Endothelial cell of umbilical vein (primary cell): ENCODE measurements around the gene SMIM10L1. TPM values are rescaled to one million over a fixed set of nuclear protein-coding genes. Genes with fewer than 3 reads are reported as not detected.

Experiments used
- BruUV-seq: library from RNA; stranded (reverse); fragments of 400-500 nt; replicated peaks from 2 replicates; lab custom pipeline; 2021; lab: Mats Ljungman, UMichigan
- CTCF ChIA-PET: fragments of 300-600, 350-600 bp; sonication (Branson Sonifier 250); formaldehyde crosslinking; loops from one replicate; lab custom pipeline; 2021; ENCODE audit warnings: antibody characterized with exemption, inconsistent platforms; lab: Charles Lee
- POLR2A ChIA-PET: fragments of 300-600, 350-600 bp; sonication (Branson Sonifier 250); formaldehyde crosslinking; loops from one replicate; lab custom pipeline; 2021; ENCODE audit warnings: antibody characterized with exemption, inconsistent platforms; lab: Charles Lee
- DNase-seq: peaks from one replicate; pipeline ENCODE4 v3.0.0-alpha.2; 2011; ENCODE audit warnings: low read depth, low spot score
- FAIRE-seq: peaks from 2 replicates; lab custom pipeline; 2011; peaks lifted over from hg19 to GRCh38; lab: Jason Lieb, UNC
- H2AFZ ChIP-seq: 2 replicates; pipeline ENCODE4 v1.6.0; 2012; ENCODE audit warnings: low read depth, low read length, control low read depth, inconsistent platforms
- H3K27ac ChIP-seq: 2 replicates; pipeline ENCODE4 v1.5.1; 2011; ENCODE audit warnings: low read depth, mild to moderate bottlenecking, control low read depth, low read length, moderate library complexity; ENCODE audit not compliant: insufficient read depth
- H3K27me3 ChIP-seq, 2 experiments: 2 replicates each; pipeline versions ENCODE4 v1.6.0 to v1.6.1; 2011; ENCODE audit warnings: low read length in 2 of 2, mixed read lengths in 1 of 2; ENCODE audit not compliant: control insufficient read depth in 2 of 2, insufficient read depth in 2 of 2
- H3K36me3 ChIP-seq, 2 experiments: 2 replicates in 1 of 2; 3 replicates in 1 of 2; pipeline ENCODE4 v1.5.1; 2011; ENCODE audit warnings: low read length in 2 of 2, mild to moderate bottlenecking in 1 of 2, moderate library complexity in 1 of 2; ENCODE audit not compliant: control insufficient read depth in 2 of 2, insufficient read depth in 2 of 2; ENCODE audit errors: extremely low read depth in 1 of 2
- H3K4me1 ChIP-seq: 3 replicates; pipeline ENCODE4 v1.5.1; 2011; ENCODE audit warnings: mild to moderate bottlenecking, low read length; ENCODE audit not compliant: control insufficient read depth, insufficient read depth; ENCODE audit errors: extremely low read depth
- H3K4me2 ChIP-seq: 2 replicates; pipeline ENCODE4 v1.6.1; 2011; ENCODE audit warnings: low read length, control low read depth, mixed read lengths; ENCODE audit not compliant: insufficient read depth
- H3K4me3 ChIP-seq, 3 experiments: fragments of 200-600 bp in 1 of 3; sonication (generic), shearing (Covaris generic) in 1 of 3; replicated peaks in 1 of 3; 2 replicates each; pipeline ENCODE4 v1.5.1; 2011 to 2016; ENCODE audit warnings: control low read depth in 3 of 3, low read length in 3 of 3, mild to moderate bottlenecking in 2 of 3, inconsistent platforms in 1 of 3, low read depth in 1 of 3, moderate library complexity in 1 of 3; ENCODE audit not compliant: insufficient read depth in 1 of 3
- H3K79me2 ChIP-seq: 2 replicates; pipeline ENCODE4 v1.6.0; 2012; ENCODE audit warnings: low read length, inconsistent platforms; ENCODE audit not compliant: control insufficient read depth, insufficient read depth
- H3K9ac ChIP-seq: replicated peaks from 2 replicates; pipeline ENCODE3; 2011; ENCODE audit warnings: low read length, control low read depth; ENCODE audit not compliant: insufficient read depth; ENCODE audit errors: extremely low read depth
- H3K9me1 ChIP-seq: replicated peaks from 3 replicates; pipeline ENCODE4 v1.6.0; 2011; ENCODE audit warnings: mild to moderate bottlenecking, low read length; ENCODE audit not compliant: control insufficient read depth, insufficient read depth; ENCODE audit errors: extremely low read depth
- H3K9me3 ChIP-seq: replicated peaks from 2 replicates; pipeline ENCODE4 v1.5.1; 2012; ENCODE audit warnings: low read length, inconsistent platforms; ENCODE audit not compliant: control insufficient read depth, insufficient read depth
- H4K20me1 ChIP-seq: replicated peaks from 2 replicates; pipeline ENCODE3; 2011; ENCODE audit warnings: mild to moderate bottlenecking, low read length; ENCODE audit not compliant: control insufficient read depth, insufficient read depth; ENCODE audit errors: extremely low read depth
- CTCF ChIP-seq, 2 donors: IDR thresholded peaks; 1 replicate in 1 of 2; 2 replicates in 1 of 2; pipeline ENCODE4 v1.5.1; 2011; ENCODE audit warnings: low read length in 2 of 2, mild to moderate bottlenecking in 2 of 2, moderate library complexity in 2 of 2, control low read depth in 1 of 2, inconsistent platforms in 1 of 2, low read depth in 1 of 2; ENCODE audit not compliant: insufficient read depth in 1 of 2; ENCODE audit errors: extremely low read depth in 1 of 2
- EZH2 ChIP-seq: IDR thresholded peaks from 2 replicates; pipeline ENCODE4 v1.6.1; 2012; ENCODE audit warnings: borderline replicate concordance, low read depth, mild to moderate bottlenecking, moderate library complexity, low read length, inconsistent platforms; ENCODE audit not compliant: severe bottlenecking
- FOS ChIP-seq: IDR thresholded peaks from 2 replicates; pipeline ENCODE4 v1.6.1; 2011; ENCODE audit warnings: mild to moderate bottlenecking, low read length, moderate library complexity, borderline replicate concordance; ENCODE audit not compliant: insufficient read depth
- GATA2 ChIP-seq: IDR thresholded peaks from 2 replicates; pipeline ENCODE4 v1.7.0; 2011; ENCODE audit warnings: low read depth, mild to moderate bottlenecking, moderate library complexity, mixed read lengths, low read length; ENCODE audit not compliant: insufficient read length, insufficient read depth
- JUN ChIP-seq: IDR thresholded peaks from 2 replicates; pipeline ENCODE4 v1.6.1; 2011; ENCODE audit warnings: borderline replicate concordance, low read depth; ENCODE audit not compliant: insufficient read length, insufficient read depth
- MAX ChIP-seq: IDR thresholded peaks from 2 replicates; pipeline ENCODE4 v1.6.1; 2011; ENCODE audit not compliant: insufficient read depth, insufficient read length
- MYC ChIP-seq: IDR thresholded peaks from one replicate; pipeline ENCODE4 v1.6.1; 2011; ENCODE audit warnings: mild to moderate bottlenecking, low read depth, low read length
- POLR2A ChIP-seq: IDR thresholded peaks from 2 replicates; pipeline ENCODE4 v1.6.1; 2012; ENCODE audit warnings: low read depth, mild to moderate bottlenecking, control low read depth, low read length
- POLR2AphosphoS5 ChIP-seq: IDR thresholded peaks from 2 replicates; pipeline ENCODE4 v1.6.1; 2012; ENCODE audit warnings: low read depth, mild to moderate bottlenecking, control low read depth, low read length, moderate library complexity; ENCODE audit not compliant: insufficient read depth
- dilution Hi-C: fragments of 300-500 bp; cut with MboI; formaldehyde crosslinking; loops from one replicate; pipeline ENCODE4 v1.15.0; 2019; ENCODE audit warnings: low sequenced_read_pairs; ENCODE audit not compliant: extremely low pct_ligation_motif_present
- intact Hi-C: fragments of 100-400 bp; cut with micrococcal nuclease; formaldehyde crosslinking; loops from one replicate; pipeline ENCODE4 v1.10.0; 2022
- polyA plus RNA-seq, 4 experiments: library from polyadenylated mRNA; depleted of rRNA in 3 of 4; stranded (reverse) in 3 of 4; unstranded in 1 of 4; fragments of >200 nt; gene quantifications; 2 replicates each; pipeline versions ENCODE4 v1.2.1 to v1.2.3, GENCODE V29; 2011 to 2012; ENCODE audit warnings: missing spikeins in 1 of 4
- total RNA-seq: library from RNA; stranded (reverse); gene quantifications from 2 replicates; pipeline ENCODE4 v1.2.3, GENCODE V29; 2021

SMIM10L1 gene
- total and polyA plus RNA-seq, 2 donors (not counting 3 experiments of a cell fraction or from before 2014, with no cell fraction given), result 5.1 to 10.8 TPM

DNA sequence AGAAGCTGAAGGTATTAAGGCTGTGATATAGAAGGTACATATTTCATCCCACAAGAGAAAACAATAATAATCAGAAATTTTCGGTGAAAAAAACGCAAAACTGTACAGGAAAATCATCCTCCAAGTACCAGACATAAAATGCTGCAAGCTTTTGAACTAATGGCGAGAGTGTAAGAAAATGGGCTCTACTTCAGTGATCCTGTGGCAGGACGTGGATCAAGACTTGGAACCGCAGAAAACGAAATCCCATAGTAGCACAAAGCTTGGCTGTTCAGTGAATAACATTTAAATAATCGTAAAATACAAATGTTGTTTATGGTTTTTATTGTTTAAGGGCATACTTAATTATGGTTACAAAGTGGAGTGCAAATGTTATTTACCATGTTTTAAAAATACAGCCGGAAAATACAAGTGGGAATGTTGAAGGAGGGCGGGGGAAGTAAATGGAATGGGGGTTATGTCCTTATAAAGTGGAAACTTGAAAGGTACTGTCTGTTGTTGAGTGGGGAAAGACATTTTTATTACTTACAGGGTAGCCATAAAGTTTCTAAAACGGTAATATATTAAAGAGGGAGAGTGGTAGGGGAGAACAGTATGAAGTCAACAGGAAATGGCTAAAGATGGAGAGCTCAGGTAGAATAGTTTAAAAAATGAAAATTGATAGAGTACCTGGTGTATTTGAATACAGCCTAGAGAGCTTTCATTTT lies 1.1 kb downstream of the SMIM10L1 start:
- no peaks in the 10 kb centered on the region for H3K27me3 ChIP-seq
- DNase-seq, result no peak
- peaks cover 0 to 6% of the 10 kb centered on the region in 2 experiments for H3K36me3 ChIP-seq
- dilution Hi-C loops, result no loop called here
- POLR2A ChIA-PET, result interaction anchor here (0.8 to 1.1 kb wide), 2 partner anchors 10 to 14 kb away, joined by 3 to 4 read pairs; no protein-coding TSS in a partner anchor
- CTCF ChIA-PET, result interaction anchor here (0.9 to 2.5 kb wide), 10 partner anchors 8 to 401 kb away, joined by 3 to 14 read pairs (median 4); partner anchors contain the start of gene TAS2R9
- peaks cover 68% of the 10 kb centered on the region for H3K79me2 ChIP-seq
- intact Hi-C loops, result loop anchor here (5.0 to 10.0 kb wide), 4 partner anchors 155 to 1107 kb away; partner anchors contain the start of gene YBX3
- H2AFZ ChIP-seq, result peak overlapping the region; percentile 89
- peak overlapping the region; percentile 100 for H3K4me2 ChIP-seq
- no peaks in the 10 kb centered on the region for H3K9me3 ChIP-seq
- TF ChIP-seq MYC (no peak), EZH2 (peak; percentile 19), POLR2AphosphoS5 (no peak)
- no TSS peak for BruUV-seq
- H3K9ac ChIP-seq, result peak overlapping the region; percentile 97
- no peaks in the 10 kb centered on the region for H3K9me1 ChIP-seq
- peak overlapping the region; percentile 96 for H3K27ac ChIP-seq
- FAIRE-seq, result no peak
- no peaks in the 10 kb centered on the region for H4K20me1 ChIP-seq
- peaks cover 24% of the 10 kb centered on the region for H3K4me1 ChIP-seq
- peak overlapping the region; percentile 75 to 100 (median 100) for H3K4me3 ChIP-seq

GRCh38 chr12:11174022-11174421 lies 3.0 kb downstream of the SMIM10L1 start:
- H3K27ac ChIP-seq, result no peak overlapping the region
- no peaks in the 10 kb centered on the region for H3K27me3 ChIP-seq
- intact Hi-C loops (loop anchor here (5.0 to 10.0 kb wide), 4 partner anchors 157 to 1109 kb away; partner anchors contain the start of gene YBX3), dilution Hi-C loops (no loop called here)
- no peak overlapping the region for H3K9ac ChIP-seq
- DNase-seq (peak; percentile 42), FAIRE-seq (no peak)
- no peaks in the 10 kb centered on the region for H3K9me1 ChIP-seq
- no peaks in the 10 kb centered on the region for H3K9me3 ChIP-seq
- CTCF ChIA-PET, result no interaction called here
- TF ChIP-seq FOS, result no peak
- no peak for TF ChIP-seq MAX
- TF ChIP-seq MYC, result no peak
- TF ChIP-seq EZH2, result no peak
- no peak for TF ChIP-seq CTCF (IDR thresholded peaks at IDR 0.05; ENCODE audit: extremely low read depth in 1 of 2, insufficient read depth in 1 of 2, low read depth in 1 of 2, low read length in 2 of 2)
- TF ChIP-seq POLR2AphosphoS5, result no peak
- TF ChIP-seq POLR2A, result no peak
- TF ChIP-seq JUN, result no peak
- no peak for TF ChIP-seq GATA2
- no peak overlapping the region for H3K4me2 ChIP-seq
- POLR2A ChIA-PET, result no interaction called here
- H4K20me1 ChIP-seq, result no peaks in the 10 kb centered on the region
- no TSS peak for BruUV-seq
- peaks cover 20% of the 10 kb centered on the region for H3K4me1 ChIP-seq
- H3K79me2 ChIP-seq, result peaks cover 54% of the 10 kb centered on the region
- H3K4me3 ChIP-seq, result no peak overlapping the region
- H3K36me3 ChIP-seq, result peaks cover 0 to 3% of the 10 kb centered on the region in 2 experiments
- H2AFZ ChIP-seq, result no peak overlapping the region
